ENCODE data around the gene ZSCAN10. TPM values are rescaled to one million over a fixed set of nuclear protein-coding genes. Genes with fewer than 3 reads are reported as not detected.

Gene ZSCAN10
- total RNA-seq, 3 donors from 2014 or later (not counting 1 experiment from before 2014, with no cell fraction given) = 0.65 to 0.96 (median 0.77) TPM

DNA sequence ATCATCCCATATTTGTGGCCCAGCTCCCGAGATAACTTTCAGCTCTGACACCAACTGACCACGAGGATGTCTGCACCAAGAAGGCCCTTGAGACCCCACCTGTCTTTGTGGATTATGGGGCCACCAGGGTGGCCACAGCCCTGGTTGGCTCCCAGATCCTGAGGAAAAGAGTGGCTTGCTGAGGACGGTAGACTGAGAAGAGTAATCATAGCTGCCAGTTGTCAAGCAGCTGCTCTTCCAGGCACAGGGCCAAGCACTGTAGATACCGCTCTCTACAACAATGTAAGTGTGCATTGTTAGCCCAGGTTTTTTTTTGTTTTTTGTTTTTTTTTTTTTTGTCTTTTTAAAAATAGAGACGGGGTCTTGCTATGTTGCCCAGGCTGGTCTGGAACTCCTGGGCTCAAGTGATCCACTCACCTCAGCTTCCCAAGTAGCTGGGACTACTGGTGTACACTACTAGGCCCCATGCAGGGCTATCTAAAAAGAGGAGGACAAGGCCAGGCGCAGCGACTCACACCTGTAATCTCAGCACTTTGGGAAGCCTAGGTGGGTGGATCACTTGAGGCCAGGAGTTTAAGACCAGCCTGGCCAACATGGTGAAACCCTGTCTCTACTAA is 22.9 kb upstream of the ZSCAN10 start:
- no peaks in the 10 kb centered on the region for H3K27me3 ChIP-seq (ENCODE audit: control insufficient read depth, insufficient read depth, low read length)
- Mint-ChIP-seq H3K36me3 (no peaks in the 10 kb centered on the region), H3K9me3 (no peaks in the 10 kb centered on the region), H3K27ac (no peak overlapping the region), H3K4me1 (peaks cover 12 to 29% of the 10 kb centered on the region in 2 donors), H3K4me3 (peak overlapping the region; percentile 17), H3K27me3 (ENCODE audit: low read depth in 2 of 2) (no peaks in the 10 kb centered on the region)
- DNase-seq (no peak), ATAC-seq (no peak)
- H3K9me3 ChIP-seq (ENCODE audit: control insufficient read depth, insufficient read depth, low read length) = no peaks in the 10 kb centered on the region
- intact Hi-C loops (cut with micrococcal nuclease) = loop anchor here (5.0 kb wide), 2 partner anchors 35 to 1405 kb away; no protein-coding TSS in a partner anchor
- TF ChIP-seq CTCF (IDR thresholded peaks at IDR 0.05) = no peak
- H3K4me3 ChIP-seq (ENCODE audit: low read length) = no peak overlapping the region
- no peak overlapping the region for H3K27ac ChIP-seq (ENCODE audit: low read length)
- over 99% methylated on average over 7 of the region's 7 CpGs for WGBS (ENCODE audit: insufficient coverage)
- no peaks in the 10 kb centered on the region for H3K36me3 ChIP-seq (ENCODE audit: control insufficient read depth, insufficient read depth, low read length)
- H3K4me1 ChIP-seq (ENCODE audit: control insufficient read depth, insufficient read depth, low read length) = peaks cover 17% of the 10 kb centered on the region

DNA sequence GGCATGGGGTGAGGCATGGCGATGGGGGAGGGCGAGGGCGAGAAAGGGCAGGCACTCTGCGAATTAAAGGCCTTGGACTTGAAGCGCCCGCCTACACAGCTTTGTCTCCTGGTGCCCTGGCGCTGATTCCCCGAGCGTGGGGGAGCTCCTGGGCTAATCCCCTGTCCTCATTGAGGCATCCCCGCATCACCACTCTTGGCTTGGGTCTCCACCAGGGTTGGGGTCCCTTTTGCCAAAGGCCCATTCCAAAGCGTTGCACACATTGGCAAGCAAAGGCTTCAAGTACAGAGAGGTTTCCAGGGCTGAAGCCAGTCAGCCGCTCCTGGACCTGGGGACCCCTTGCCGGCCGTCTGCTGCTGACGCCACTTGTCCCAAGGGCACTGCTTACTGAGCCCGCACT is 21.3 kb upstream of the ZSCAN10 start:
- intact Hi-C loops (cut with micrococcal nuclease) = loop anchor here (5.0 kb wide), 2 partner anchors 37 to 1407 kb away; no protein-coding TSS in a partner anchor
- Mint-ChIP-seq H3K27me3 (ENCODE audit: low read depth in 2 of 2) (no peaks in the 10 kb centered on the region), H3K36me3 (no peaks in the 10 kb centered on the region), H3K9me3 (no peaks in the 10 kb centered on the region), H3K4me3 (no peak overlapping the region), H3K27ac (no peak overlapping the region), H3K4me1 (peaks cover 6 to 20% of the 10 kb centered on the region in 2 donors)
- WGBS (ENCODE audit: insufficient coverage) = 97% methylated on average over 16 of the region's 16 CpGs
- no peak overlapping the region for H3K27ac ChIP-seq (ENCODE audit: low read length)
- ATAC-seq (no peak), DNase-seq (no peak)
- no peaks in the 10 kb centered on the region for H3K27me3 ChIP-seq (ENCODE audit: control insufficient read depth, insufficient read depth, low read length)
- no peaks in the 10 kb centered on the region for H3K9me3 ChIP-seq (ENCODE audit: control insufficient read depth, insufficient read depth, low read length)
- no peak overlapping the region for H3K4me3 ChIP-seq (ENCODE audit: low read length)
- H3K4me1 ChIP-seq (ENCODE audit: control insufficient read depth, insufficient read depth, low read length) = peaks cover 16% of the 10 kb centered on the region
- no peak for TF ChIP-seq CTCF (IDR thresholded peaks at IDR 0.05)
- H3K36me3 ChIP-seq (ENCODE audit: control insufficient read depth, insufficient read depth, low read length) = no peaks in the 10 kb centered on the region

- H3K4me3 ChIP-seq (ENCODE audit: low read length) = no peak overlapping the region
- TF ChIP-seq CTCF (IDR thresholded peaks at IDR 0.05) = no peak
- H3K27ac ChIP-seq (ENCODE audit: low read length) = no peak overlapping the region
- H3K4me1 ChIP-seq (ENCODE audit: control insufficient read depth, insufficient read depth, low read length) = peaks cover 10% of the 10 kb centered on the region
- Mint-ChIP-seq H3K36me3 (no peaks in the 10 kb centered on the region), H3K4me3 (no peak overlapping the region), H3K27ac (no peak overlapping the region), H3K4me1 (peaks cover 6 to 16% of the 10 kb centered on the region in 2 donors), H3K9me3 (no peaks in the 10 kb centered on the region), H3K27me3 (ENCODE audit: low read depth in 2 of 2) (no peaks in the 10 kb centered on the region)
- no peaks in the 10 kb centered on the region for H3K36me3 ChIP-seq (ENCODE audit: control insufficient read depth, insufficient read depth, low read length)
- intact Hi-C loops (cut with micrococcal nuclease) = loop anchor here (5.0 kb wide), 2 partner anchors 37 to 1407 kb away; no protein-coding TSS in a partner anchor
- WGBS (ENCODE audit: insufficient coverage) = 94% methylated on average over 57 of the region's 57 CpGs
- H3K27me3 ChIP-seq (ENCODE audit: control insufficient read depth, insufficient read depth, low read length) = no peaks in the 10 kb centered on the region
- no peaks in the 10 kb centered on the region for H3K9me3 ChIP-seq (ENCODE audit: control insufficient read depth, insufficient read depth, low read length)
- ATAC-seq (no peak), DNase-seq (no peak)
These were observed 20.8 kb upstream of the ZSCAN10 start for GRCh38 chr16:3119701-3120408.

Data from natural killer cell (primary cell).